Uterus (tissue), 2 donors: Measurements from ENCODE around the gene MS4A10.

ENCODE experiments used
- CTCF ChIP-seq, 4 experiments: fragments of 200-600 bp in 2 of 4; fragments of 450-650 bp in 2 of 4; sonication (generic) in 2 of 4; IDR thresholded peaks; one replicate each; pipeline ENCODE4 v1.5.1; 2016 to 2019; ENCODE audit warnings: antibody characterized with exemption in 4 of 4, mild to moderate bottlenecking in 2 of 4, moderate library complexity in 1 of 4
- POLR2A ChIP-seq, 2 donors: fragments of 450-650 bp; IDR thresholded peaks; one replicate each; pipeline ENCODE4 v1.6.1; 2016; ENCODE audit warnings: antibody characterized with exemption in 2 of 2, mild to moderate bottlenecking in 1 of 2, moderate library complexity in 1 of 2

DNA sequence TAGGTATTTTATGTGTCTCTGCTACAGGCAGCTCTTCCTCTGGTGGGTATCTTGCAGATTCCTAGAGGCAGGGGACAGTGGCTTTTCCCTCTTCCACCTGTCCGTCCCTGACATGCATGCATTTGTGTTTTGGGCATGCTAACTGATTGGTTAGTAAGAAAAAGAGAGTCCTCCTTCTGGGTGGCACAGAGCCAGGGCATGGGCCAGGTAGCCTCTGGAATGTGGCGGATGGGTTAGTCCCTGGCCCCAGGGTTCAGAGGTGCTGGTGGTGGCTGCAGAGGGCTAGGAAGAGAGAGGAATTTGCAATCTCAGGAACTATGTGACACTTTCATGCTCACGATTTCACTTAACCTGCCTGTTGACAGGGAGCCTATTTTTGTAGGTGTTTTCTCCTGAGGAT is 34.2 kb upstream of the MS4A10 start:
- TF ChIP-seq CTCF (IDR thresholded peaks at IDR 0.05), result no peak
- TF ChIP-seq POLR2A (IDR thresholded peaks at IDR 0.05), result no peak
